Panc1 (cell line): ENCODE measurements around the gene TST. TPM values are rescaled to one million over a fixed set of nuclear protein-coding genes. Genes with fewer than 3 reads are reported as not detected.

Source experiments
- ATAC-seq: fragments of 200-7000 bp; cut with Tn5 transposase; 2 replicates; pipeline ENCODE4 v1.9.1; 2020; ENCODE audit warnings: mild to moderate bottlenecking, moderate library complexity
- BruUV-seq: library from RNA; stranded (reverse); fragments of 400-500 nt; replicated peaks from 2 replicates; lab custom pipeline; 2021; lab: Mats Ljungman, UMichigan
- CTCF ChIA-PET: fragments of 300-600 bp; sonication (Branson Sonifier 250); formaldehyde crosslinking; loops from one replicate; lab custom pipeline; 2022; ENCODE audit warnings: antibody characterized with exemption; lab: Charles Lee
- POLR2A ChIA-PET: fragments of 300-600 bp; sonication (Branson Sonifier 250); formaldehyde crosslinking; loops from one replicate; lab custom pipeline; 2022; ENCODE audit warnings: antibody characterized with exemption; lab: Charles Lee
- DNase-seq: peaks from one replicate; pipeline ENCODE4 v3.0.0-alpha.2; 2010; ENCODE audit warnings: low read depth, low spot score
- H3K27ac ChIP-seq: 2 replicates; pipeline ENCODE4 v1.5.1; 2011; ENCODE audit warnings: mild to moderate bottlenecking, low read length, inconsistent platforms
- H3K27me3 ChIP-seq: fragments of 200-500 bp; sonication (Bioruptor generic); 2 replicates; pipeline ENCODE4 v1.6.0; 2014; ENCODE audit warnings: low read length, inconsistent platforms; ENCODE audit not compliant: control insufficient read depth, insufficient read depth
- H3K36me3 ChIP-seq: fragments of 200-500 bp; sonication (Bioruptor generic); 2 replicates; pipeline ENCODE4 v1.5.1; 2014; ENCODE audit warnings: inconsistent platforms, mild to moderate bottlenecking, low read length, moderate library complexity; ENCODE audit not compliant: control insufficient read depth, insufficient read depth
- H3K4me1 ChIP-seq: 2 replicates; pipeline ENCODE4 v1.5.1; 2011; ENCODE audit warnings: inconsistent platforms, mild to moderate bottlenecking, low read length, moderate library complexity; ENCODE audit not compliant: control insufficient read depth, insufficient read depth
- H3K4me3 ChIP-seq, 2 experiments: 2 replicates each; pipeline ENCODE4 v1.5.1; 2011 to 2012; ENCODE audit warnings: low read depth in 2 of 2, low read length in 2 of 2, mild to moderate bottlenecking in 2 of 2, inconsistent platforms in 1 of 2, moderate library complexity in 1 of 2
- H3K9me3 ChIP-seq: fragments of 200-500 bp; sonication (Bioruptor generic); 2 replicates; pipeline ENCODE4 v1.5.1; 2014; ENCODE audit warnings: low read depth, mild to moderate bottlenecking, inconsistent platforms, low read length, moderate library complexity; ENCODE audit not compliant: control insufficient read depth, insufficient read depth
- CTCF ChIP-seq: fragments of 450-650 bp; IDR thresholded peaks from 2 replicates; pipeline ENCODE4 v1.5.1; 2017; ENCODE audit warnings: mild to moderate bottlenecking
- POLR2AphosphoS5 ChIP-seq: IDR thresholded peaks from 2 replicates; pipeline ENCODE4 v1.6.1; 2012; ENCODE audit warnings: mild to moderate bottlenecking, low read depth, low read length, moderate library complexity
- REST ChIP-seq, 2 experiments: IDR thresholded peaks; 2 replicates each; pipeline ENCODE4 v1.6.1; 2011 to 2012; ENCODE audit warnings: low read depth in 2 of 2, control low read depth in 1 of 2, low read length in 1 of 2, mild to moderate bottlenecking in 1 of 2, moderate library complexity in 1 of 2; ENCODE audit not compliant: insufficient read depth in 1 of 2
- SIN3A ChIP-seq: IDR thresholded peaks from 2 replicates; pipeline ENCODE4 v1.6.1; 2012; ENCODE audit warnings: low read depth, mild to moderate bottlenecking, low read length, moderate library complexity, borderline replicate concordance; ENCODE audit not compliant: insufficient read depth
- TCF7L2 ChIP-seq: IDR thresholded peaks from 2 replicates; pipeline ENCODE4 v1.6.1; 2011; ENCODE audit warnings: mild to moderate bottlenecking, low read depth, low read length, inconsistent platforms
- in situ Hi-C: cut with HindIII; loops from 2 replicates; pipeline ENCODE4 v1.10.0; 2016; ENCODE audit warnings: low sequenced_read_pairs, low pct_unique_long_range_greater_than_20kb
- intact Hi-C: fragments of 100-400 bp; cut with micrococcal nuclease; formaldehyde crosslinking; loops from one replicate; pipeline ENCODE4 v1.10.0; 2022; ENCODE audit not compliant: unreplicated experiment
- total RNA-seq: library from RNA; stranded (reverse); gene quantifications from one replicate; pipeline ENCODE4 v1.2.1, GENCODE V29; 2021; ENCODE audit not compliant: unreplicated experiment

TST gene
- total RNA-seq, 1 experiment from 2014 or later, result 15.9 TPM

DNA sequence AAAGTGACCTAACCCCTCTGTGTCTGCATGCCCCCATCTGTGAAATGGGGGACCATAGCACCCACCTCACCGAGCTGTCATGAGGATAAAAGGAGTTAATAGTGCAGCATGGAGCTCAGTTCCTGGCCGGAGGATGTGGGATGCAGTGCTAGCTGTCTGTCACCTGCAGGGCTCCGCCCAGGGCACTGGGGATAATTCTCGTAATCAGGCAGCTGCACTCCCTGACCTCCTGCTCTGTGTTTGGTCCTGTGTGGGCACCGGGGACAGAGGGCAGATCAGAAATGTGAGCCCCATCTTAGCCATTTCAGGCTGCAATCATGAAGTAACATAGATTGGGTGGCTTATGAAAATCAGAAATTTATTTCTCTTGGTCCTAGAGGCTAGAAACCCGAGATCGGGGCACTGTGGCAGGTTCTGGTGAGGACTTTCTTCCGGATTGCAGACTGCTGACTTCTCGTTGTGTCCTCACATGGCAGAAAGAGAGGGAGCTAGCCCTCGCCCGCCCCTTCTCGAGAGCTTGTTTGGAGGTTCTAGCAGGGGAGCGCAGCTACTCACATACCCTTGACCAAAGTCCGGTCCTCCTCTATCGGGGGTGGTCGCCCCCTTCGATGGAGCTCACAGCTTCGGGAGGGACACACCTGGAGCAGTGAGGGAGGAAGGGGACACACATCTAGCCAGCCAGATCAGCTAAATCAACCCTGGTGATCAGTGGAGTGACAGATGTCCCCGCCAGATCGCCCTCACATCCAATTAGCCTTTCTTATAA is 35.5 kb upstream of the TST start:
- Histone ChIP-seq H3K4me3 (no peak overlapping the region), H3K9me3 (no peaks in the 10 kb centered on the region), H3K27ac (no peak overlapping the region), H3K4me1 (no peaks in the 10 kb centered on the region), H3K36me3 (no peaks in the 10 kb centered on the region; the same call in 1 of the 2 replicates), H3K27me3 (no peaks in the 10 kb centered on the region)
- intact Hi-C loops (no loop called here), in situ Hi-C loops (no loop called here)
- ATAC-seq (no peak), DNase-seq (no peak)
- no peak for TF ChIP-seq POLR2AphosphoS5
- no peak for TF ChIP-seq CTCF
- no peak for TF ChIP-seq TCF7L2
- no peak for TF ChIP-seq REST (IDR thresholded peaks at IDR 0.05; ENCODE audit: insufficient read depth in 1 of 2, low read depth in 2 of 2, low read length in 1 of 2)
- TF ChIP-seq SIN3A, result no peak
- CTCF ChIA-PET, result no interaction called here
- POLR2A ChIA-PET, result no interaction called here
- BruUV-seq, result no TSS peak

DNA sequence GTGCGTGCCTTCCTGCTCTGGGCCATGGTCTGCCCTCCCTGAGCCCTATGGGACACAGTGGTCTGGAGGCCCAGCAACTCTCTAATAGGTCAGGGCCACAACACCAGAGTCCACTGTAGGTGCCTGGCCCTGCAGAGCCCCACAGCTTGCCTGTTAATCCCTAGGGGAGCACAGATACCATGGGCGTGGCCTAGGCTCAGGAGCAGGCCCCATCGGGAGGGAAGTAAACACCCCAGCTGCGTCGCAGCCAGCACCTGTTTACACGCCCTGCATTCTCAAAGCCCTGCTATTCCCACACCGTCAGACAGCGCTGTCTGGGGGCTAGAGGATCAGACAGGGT is 34.8 kb upstream of the TST start:
- no TSS peak for BruUV-seq
- Histone ChIP-seq H3K4me3 (no peak overlapping the region), H3K4me1 (no peaks in the 10 kb centered on the region), H3K27ac (no peak overlapping the region), H3K27me3 (no peaks in the 10 kb centered on the region), H3K36me3 (no peaks in the 10 kb centered on the region; the same call in 1 of the 2 replicates), H3K9me3 (no peaks in the 10 kb centered on the region)
- CTCF ChIA-PET, result no interaction called here
- POLR2A ChIA-PET, result no interaction called here
- intact Hi-C loops, result no loop called here
- in situ Hi-C loops, result no loop called here
- no peak for DNase-seq
- ATAC-seq, result no peak
- TF ChIP-seq TCF7L2 (no peak), SIN3A (no peak), REST (IDR thresholded peaks at IDR 0.05; ENCODE audit: insufficient read depth in 1 of 2, low read depth in 2 of 2, low read length in 1 of 2) (no peak), CTCF (no peak), POLR2AphosphoS5 (no peak)
